UCSD-AML1 (cell line): Measurements from ENCODE around the gene RADX.
"Not testable (repeated sequence)": the region's sequence is repeated elsewhere in the genome, so short reads cannot be mapped to it uniquely, and the experiment has no call there.

Experiments
- DNase-seq: peaks from one replicate; lab custom pipeline; 2025; ENCODE audit not compliant: unreplicated experiment; lab: John Stamatoyannopoulos, UW

RADX gene

GRCh38 chrX:106611679-106612392 is at the start of gene RADX:
Gene RADX (plus strand): TSS chrX:106611978. CDS start chrX:106612081, 103 bp downstream.
- DNase-seq, result peak; percentile 50

GRCh38 chrX:106564986-106565385 is 46.8 kb upstream of the RADX start:
- DNase-seq, result no peak

GRCh38 chrX:106566362-106566761 is 45.4 kb upstream of the RADX start:
- DNase-seq, result no peak

- DNase-seq, result no peak
Measured at GRCh38 chrX:106581856-106582255, 29.9 kb upstream of the RADX start.

GRCh38 chrX:106585478-106585877 is 26.3 kb upstream of the RADX start:
- DNase-seq, result no peak

GRCh38 chrX:106588801-106589200 is 23.0 kb upstream of the RADX start:
- DNase-seq, result no peak

GRCh38 chrX:106599411-106599810 is 12.4 kb upstream of the RADX start:
- DNase-seq, result no peak

GRCh38 chrX:106606571-106606970 is 5.2 kb upstream of the RADX start:
- no peak for DNase-seq

GRCh38 chrX:106608016-106608415 is 3.8 kb upstream of the RADX start:
- DNase-seq, result no peak

GRCh38 chrX:106611317-106611678 is 480 bp upstream of the RADX start:
- no peak for DNase-seq

- DNase-seq, result no peak
Measured at GRCh38 chrX:106612393-106612763, 600 bp downstream of the RADX start.

GRCh38 chrX:106613277-106613676 is 1.5 kb downstream of the RADX start:
- no peak for DNase-seq

GRCh38 chrX:106615041-106615440 is 3.3 kb downstream of the RADX start:
- no peak for DNase-seq

- no peak for DNase-seq
Measured at GRCh38 chrX:106619797-106620196, 8.0 kb downstream of the RADX start.

- no peak for DNase-seq
Measured at GRCh38 chrX:106621836-106622235, 10.1 kb downstream of the RADX start.

- no peak for DNase-seq
Measured at GRCh38 chrX:106626789-106627188, 15.0 kb downstream of the RADX start.

GRCh38 chrX:106631615-106632014 is 19.8 kb downstream of the RADX start:
- DNase-seq, result no peak

- no peak for DNase-seq
Measured at GRCh38 chrX:106649523-106650428, 38.0 kb downstream of the RADX start.

- not testable (repeated sequence) for DNase-seq
Measured at GRCh38 chrX:106653625-106654024, 41.8 kb downstream of the RADX start.

- no peak for DNase-seq
Measured at GRCh38 chrX:106670631-106671030, 58.9 kb downstream of the RADX start.

- no peak for DNase-seq
Measured at GRCh38 chrX:106672527-106672926, 60.7 kb downstream of the RADX start.

- no peak for DNase-seq
Measured at GRCh38 chrX:106680716-106681115, 68.9 kb downstream of the RADX start.
